Skin of body (tissue), 2 donors: ENCODE measurements around the gene TEX101. TPM values are rescaled to one million over a fixed set of nuclear protein-coding genes. Genes with fewer than 3 reads are reported as not detected.
A peak's percentile ranks its signal among the peaks of the same experiment; 100 is the strongest.

Experiments used
- DNase-seq: peaks from one replicate; lab custom pipeline; 2025; lab: John Stamatoyannopoulos, UW
- total RNA-seq: library from RNA; depleted of rRNA; stranded (reverse); fragments of >200 nt; gene quantifications from one replicate; pipeline ENCODE4 v1.2.3, GENCODE V29; 2014

The TEX101 gene
- total RNA-seq, 1 donor from 2014 or later, result not detected

- peak; percentile 42 for DNase-seq
These were observed 32.2 kb downstream of the TEX101 start for GRCh38 chr19:43446746-43447489.

- DNase-seq, result no peak
These were observed 33.0 kb downstream of the TEX101 start for GRCh38 chr19:43447655-43448054.

- DNase-seq, result no peak
These were observed 35.9 kb downstream of the TEX101 start for GRCh38 chr19:43450545-43450997.

GRCh38 chr19:43452582-43452981, 37.9 kb downstream of the TEX101 start:
- no peak for DNase-seq

GRCh38 chr19:43454031-43454430, 39.3 kb downstream of the TEX101 start:
- DNase-seq, result no peak

GRCh38 chr19:43455321-43456113, 40.8 kb downstream of the TEX101 start:
- no peak for DNase-seq

GRCh38 chr19:43457809-43458208, 43.1 kb downstream of the TEX101 start:
- DNase-seq, result no peak

GRCh38 chr19:43460362-43461016, 45.8 kb downstream of the TEX101 start:
- DNase-seq, result no peak

- no peak for DNase-seq
These were observed 46.6 kb downstream of the TEX101 start for GRCh38 chr19:43461303-43461702.

GRCh38 chr19:43462383-43462782, 47.7 kb downstream of the TEX101 start:
- no peak for DNase-seq

GRCh38 chr19:43462785-43463380, 48.2 kb downstream of the TEX101 start:
- DNase-seq, result no peak

GRCh38 chr19:43463381-43464133, 48.9 kb downstream of the TEX101 start:
- DNase-seq, result peak; percentile 79

- DNase-seq, result no peak
These were observed 49.6 kb downstream of the TEX101 start for GRCh38 chr19:43464134-43464775.

- no peak for DNase-seq
These were observed 50.9 kb downstream of the TEX101 start, which contains the start of gene LYPD3 for GRCh38 chr19:43465468-43466120. Gene LYPD3 (minus strand): TSS chr19:43465608. CDS start chr19:43465571, 37 bp downstream.

GRCh38 chr19:43466793-43467192, 52.1 kb downstream of the TEX101 start:
- DNase-seq, result no peak

- no peak for DNase-seq
These were observed 52.6 kb downstream of the TEX101 start for GRCh38 chr19:43467276-43467675.

- no peak for DNase-seq
These were observed 53.0 kb downstream of the TEX101 start for GRCh38 chr19:43467730-43468129.
